Activated naive CD4-positive, alpha-beta T cell treated with anti-CD3 and anti-CD28 coated beads, Interleukin-2, amount 50 U/mL, for 24 hours (primary cell): ENCODE measurements around the gene RASGEF1C.
"Not testable (repeated sequence)": the region's sequence is repeated elsewhere in the genome, so short reads cannot be mapped to it uniquely, and the experiment has no call there.

ENCODE experiments used
- H3K27ac Mint-ChIP-seq: one replicate; pipeline ENCODE4 v1.8.0; 2021; ENCODE audit warnings: mild to moderate bottlenecking, mixed read lengths
- H3K27me3 Mint-ChIP-seq: one replicate; pipeline ENCODE4 v1.8.0; 2021; ENCODE audit warnings: mixed read lengths
- H3K36me3 Mint-ChIP-seq: one replicate; pipeline ENCODE4 v1.8.0; 2021; ENCODE audit warnings: mixed read lengths
- H3K4me1 Mint-ChIP-seq: one replicate; pipeline ENCODE4 v1.8.0; 2021; ENCODE audit warnings: mixed read lengths
- H3K4me3 Mint-ChIP-seq: one replicate; pipeline ENCODE4 v1.8.0; 2021; ENCODE audit warnings: mild to moderate bottlenecking, mixed read lengths
- H3K9me3 Mint-ChIP-seq: one replicate; pipeline ENCODE4 v1.8.0; 2021; ENCODE audit warnings: mixed read lengths

The RASGEF1C gene

GRCh38 chr5:180100621-180101450, 108.2 kb downstream of the RASGEF1C start:
- Mint-ChIP-seq H3K36me3 (no peaks in the 10 kb centered on the region), H3K4me1 (no peaks in the 10 kb centered on the region), H3K4me3 (no peak overlapping the region), H3K9me3 (no peaks in the 10 kb centered on the region), H3K27ac (no peak overlapping the region), H3K27me3 (peaks cover 1% of the 10 kb centered on the region)

GRCh38 chr5:180099733-180100611, 109.0 kb downstream of the RASGEF1C start:
- Mint-ChIP-seq H3K9me3 (no peaks in the 10 kb centered on the region), H3K27me3 (peaks cover 1% of the 10 kb centered on the region), H3K27ac (no peak overlapping the region), H3K4me1 (no peaks in the 10 kb centered on the region), H3K36me3 (no peaks in the 10 kb centered on the region), H3K4me3 (no peak overlapping the region)

DNA sequence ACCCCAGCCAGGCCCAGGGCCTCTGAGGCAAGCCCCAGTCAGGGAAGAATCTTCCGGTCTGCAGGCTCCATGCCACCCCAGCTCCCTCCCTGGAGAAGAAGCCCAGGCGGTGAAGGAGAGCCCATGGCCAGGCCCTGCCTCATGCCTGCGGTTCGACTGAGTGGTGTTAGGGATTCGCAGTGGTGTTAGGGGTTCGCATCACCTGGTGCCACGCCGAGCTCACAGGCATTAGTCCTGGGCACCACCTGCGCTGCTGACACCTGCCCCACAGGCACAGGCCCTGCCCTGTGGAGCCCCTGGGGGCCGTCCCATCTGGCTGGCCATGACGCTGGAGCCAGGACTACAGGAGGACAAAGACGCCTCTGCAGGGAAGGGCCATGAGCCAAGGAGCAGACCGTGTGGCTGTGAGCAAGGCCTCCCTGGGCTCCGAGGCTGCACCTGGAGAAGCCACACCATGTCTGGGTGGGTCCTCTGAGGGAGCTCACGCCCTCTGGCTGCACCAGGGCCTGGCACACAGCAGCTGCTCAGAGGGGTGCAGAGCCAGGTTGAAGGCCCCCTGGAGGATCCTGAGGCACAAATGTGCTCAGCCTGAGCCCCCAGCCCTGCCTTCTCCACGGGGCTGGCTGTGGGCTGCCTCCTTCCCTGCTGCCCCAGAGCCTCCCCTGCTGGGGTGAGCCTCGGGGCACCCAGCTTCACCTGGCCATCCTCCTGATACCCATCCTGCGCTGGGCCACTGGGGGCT, 109.8 kb downstream of the RASGEF1C start:
- Mint-ChIP-seq H3K4me3 (no peak overlapping the region), H3K9me3 (no peaks in the 10 kb centered on the region), H3K4me1 (no peaks in the 10 kb centered on the region), H3K27me3 (peaks cover 1% of the 10 kb centered on the region), H3K36me3 (no peaks in the 10 kb centered on the region), H3K27ac (no peak overlapping the region)

DNA sequence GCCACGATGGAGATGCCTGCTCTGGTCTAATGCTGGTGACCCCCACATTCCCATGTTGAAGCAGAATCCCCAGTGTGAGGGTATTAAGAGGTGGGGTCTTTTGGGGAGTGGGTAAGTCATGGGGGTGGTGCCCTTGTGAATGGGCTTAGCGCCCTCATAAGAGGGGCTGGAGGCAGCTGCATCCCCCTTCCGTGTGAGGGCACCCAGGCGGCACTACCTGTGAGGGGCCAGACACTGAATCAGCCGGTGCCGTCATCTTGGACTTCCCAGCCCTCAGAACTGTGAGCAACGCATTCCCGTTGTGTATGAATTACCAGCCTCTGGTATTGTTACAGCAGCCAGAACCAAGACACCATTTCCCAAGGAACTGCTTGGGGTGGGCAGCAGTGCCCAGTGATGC, 110.5 kb downstream of the RASGEF1C start:
- Mint-ChIP-seq H3K27ac (no peak overlapping the region), H3K4me3 (no peak overlapping the region), H3K9me3 (no peaks in the 10 kb centered on the region), H3K27me3 (peaks cover 1% of the 10 kb centered on the region), H3K4me1 (no peaks in the 10 kb centered on the region), H3K36me3 (no peaks in the 10 kb centered on the region)

GRCh38 chr5:180097926-180098325, 111.1 kb downstream of the RASGEF1C start:
- Mint-ChIP-seq H3K4me1 (no peaks in the 10 kb centered on the region), H3K36me3 (no peaks in the 10 kb centered on the region), H3K27ac (no peak overlapping the region), H3K9me3 (no peaks in the 10 kb centered on the region), H3K27me3 (peaks cover 1% of the 10 kb centered on the region), H3K4me3 (no peak overlapping the region)

DNA sequence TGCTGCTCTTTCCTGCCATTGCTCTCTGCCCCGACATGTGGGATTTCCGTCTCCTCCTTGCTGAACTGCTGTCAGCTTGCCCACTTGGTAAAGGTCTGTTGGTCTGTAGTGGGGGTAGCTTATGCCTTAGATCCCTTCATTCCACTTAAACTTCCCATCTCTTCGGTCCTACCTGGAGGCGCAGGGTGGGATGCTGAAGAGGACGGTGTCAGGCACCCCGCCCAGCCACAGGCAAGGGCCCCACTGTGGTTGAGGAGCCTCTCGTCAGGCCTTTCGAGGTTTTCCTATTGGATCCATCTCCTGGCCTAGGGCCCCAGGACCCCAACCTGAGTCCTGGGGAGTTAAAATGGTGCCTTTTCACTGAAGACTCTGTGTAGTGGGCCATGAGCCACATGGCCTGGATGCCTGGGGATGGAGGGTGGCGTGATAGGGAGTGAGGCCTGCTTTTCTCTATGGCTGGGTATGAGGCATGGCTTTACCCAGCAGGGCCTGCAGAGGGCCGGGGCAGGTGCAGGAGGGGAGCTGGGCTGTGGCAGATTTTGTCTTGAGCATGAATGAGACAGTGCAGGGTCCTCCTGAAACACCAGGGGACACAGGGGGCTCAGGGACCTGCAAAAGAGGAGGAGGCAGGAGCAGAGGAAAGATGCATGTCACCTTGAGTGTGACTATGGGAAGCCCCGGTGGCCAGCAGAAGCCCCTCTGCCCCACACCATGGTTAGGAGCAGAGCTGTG, 111.7 kb downstream of the RASGEF1C start:
- H3K36me3 Mint-ChIP-seq = no peaks in the 10 kb centered on the region
- H3K9me3 Mint-ChIP-seq = no peaks in the 10 kb centered on the region
- H3K4me1 Mint-ChIP-seq = no peaks in the 10 kb centered on the region
- H3K27me3 Mint-ChIP-seq = peaks cover 1% of the 10 kb centered on the region
- H3K4me3 Mint-ChIP-seq = no peak overlapping the region
- H3K27ac Mint-ChIP-seq = no peak overlapping the region

- Mint-ChIP-seq H3K9me3 (no peaks in the 10 kb centered on the region), H3K27me3 (peaks cover 1% of the 10 kb centered on the region), H3K4me3 (no peak overlapping the region), H3K36me3 (no peaks in the 10 kb centered on the region), H3K4me1 (peaks cover under 1% of the 10 kb centered on the region), H3K27ac (no peak overlapping the region)
These were observed 112.4 kb downstream of the RASGEF1C start for GRCh38 chr5:180096616-180097015.

DNA sequence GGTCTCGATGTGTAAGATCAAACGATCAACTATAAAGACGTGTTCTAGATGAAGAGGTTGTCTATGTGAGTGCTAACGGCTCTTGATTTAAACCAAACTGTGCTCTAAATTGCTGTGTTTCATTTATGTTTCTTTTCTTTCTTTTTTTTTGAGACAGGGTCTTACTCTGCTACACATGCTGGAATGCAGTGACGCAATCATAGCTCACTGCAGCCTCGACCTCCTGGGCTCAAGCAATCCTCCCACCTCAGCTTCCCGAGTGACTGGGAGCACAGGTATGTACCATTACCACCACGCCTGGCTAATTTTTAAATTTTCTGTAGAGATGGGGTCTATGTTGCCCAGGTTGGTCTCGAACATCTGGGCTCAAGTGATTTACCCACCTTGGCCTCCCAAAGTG, 113.5 kb downstream of the RASGEF1C start:
- H3K27me3 Mint-ChIP-seq = peaks cover 1% of the 10 kb centered on the region
- H3K27ac Mint-ChIP-seq = no peak overlapping the region
- H3K4me3 Mint-ChIP-seq = no peak overlapping the region
- no peaks in the 10 kb centered on the region for H3K9me3 Mint-ChIP-seq
- no peaks in the 10 kb centered on the region for H3K36me3 Mint-ChIP-seq
- peaks cover 8% of the 10 kb centered on the region for H3K4me1 Mint-ChIP-seq

DNA sequence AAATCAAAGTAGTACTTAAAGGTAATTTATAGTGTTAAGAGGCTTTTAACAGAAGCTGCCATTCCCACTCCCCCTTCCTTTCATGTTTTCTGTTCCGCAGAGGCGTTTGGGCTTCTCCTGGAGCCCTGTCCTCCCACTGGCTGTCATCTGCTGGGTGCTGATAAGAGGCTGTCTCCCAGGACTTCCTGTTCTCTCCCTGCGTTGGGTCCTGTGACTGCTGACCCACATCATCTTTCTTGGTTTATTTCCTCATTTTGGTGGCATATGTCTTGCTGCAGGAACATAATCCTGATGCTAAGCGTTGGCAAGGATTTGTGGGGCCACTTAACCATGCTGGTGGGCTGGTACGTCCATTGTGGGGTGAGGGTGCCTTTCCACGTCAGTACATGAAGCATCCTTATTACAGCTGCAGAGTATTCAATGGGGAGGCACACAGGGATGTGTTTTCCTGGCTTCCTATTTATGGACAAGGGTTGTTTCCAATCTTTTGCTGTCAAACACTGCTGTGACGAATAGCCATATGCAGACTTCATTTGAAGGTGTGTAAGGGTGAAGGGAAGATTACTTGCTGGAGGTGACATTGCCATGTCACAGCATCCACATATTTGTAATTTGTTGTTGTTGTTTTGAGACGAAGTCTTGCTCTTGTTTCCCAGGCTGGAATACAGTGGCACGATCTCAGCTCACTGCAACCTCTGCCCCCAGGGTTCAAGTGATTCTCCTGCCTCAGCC, 115.2 kb downstream of the RASGEF1C start:
- peaks cover 12% of the 10 kb centered on the region for H3K4me1 Mint-ChIP-seq
- H3K27me3 Mint-ChIP-seq = peaks cover 1% of the 10 kb centered on the region
- no peaks in the 10 kb centered on the region for H3K9me3 Mint-ChIP-seq
- no peak overlapping the region for H3K4me3 Mint-ChIP-seq
- H3K36me3 Mint-ChIP-seq = no peaks in the 10 kb centered on the region
- no peak overlapping the region for H3K27ac Mint-ChIP-seq

DNA sequence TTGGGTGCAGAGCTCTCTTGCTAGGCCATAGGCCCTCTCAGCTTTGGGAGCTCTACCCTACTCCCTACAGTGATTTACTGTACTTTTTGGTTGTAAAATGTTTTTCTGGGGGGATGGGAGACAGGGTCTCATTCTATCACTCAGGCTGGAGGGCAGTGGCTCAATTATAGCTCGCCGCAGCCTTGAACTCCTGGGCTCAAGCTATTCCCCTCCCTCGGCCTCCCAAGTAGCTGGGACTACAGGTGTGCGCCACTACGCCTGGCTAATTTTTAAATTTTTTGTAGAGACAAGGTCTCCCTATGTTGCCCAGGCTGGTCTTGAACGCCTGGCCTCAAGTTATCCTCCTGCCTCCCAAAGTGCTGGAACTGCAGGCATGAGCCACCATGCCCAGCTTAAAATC, 115.8 kb downstream of the RASGEF1C start:
- H3K36me3 Mint-ChIP-seq = no peaks in the 10 kb centered on the region
- peaks cover 1% of the 10 kb centered on the region for H3K27me3 Mint-ChIP-seq
- no peak overlapping the region for H3K4me3 Mint-ChIP-seq
- no peaks in the 10 kb centered on the region for H3K9me3 Mint-ChIP-seq
- H3K27ac Mint-ChIP-seq = peak overlapping the region; percentile 87
- peaks cover 14% of the 10 kb centered on the region for H3K4me1 Mint-ChIP-seq

DNA sequence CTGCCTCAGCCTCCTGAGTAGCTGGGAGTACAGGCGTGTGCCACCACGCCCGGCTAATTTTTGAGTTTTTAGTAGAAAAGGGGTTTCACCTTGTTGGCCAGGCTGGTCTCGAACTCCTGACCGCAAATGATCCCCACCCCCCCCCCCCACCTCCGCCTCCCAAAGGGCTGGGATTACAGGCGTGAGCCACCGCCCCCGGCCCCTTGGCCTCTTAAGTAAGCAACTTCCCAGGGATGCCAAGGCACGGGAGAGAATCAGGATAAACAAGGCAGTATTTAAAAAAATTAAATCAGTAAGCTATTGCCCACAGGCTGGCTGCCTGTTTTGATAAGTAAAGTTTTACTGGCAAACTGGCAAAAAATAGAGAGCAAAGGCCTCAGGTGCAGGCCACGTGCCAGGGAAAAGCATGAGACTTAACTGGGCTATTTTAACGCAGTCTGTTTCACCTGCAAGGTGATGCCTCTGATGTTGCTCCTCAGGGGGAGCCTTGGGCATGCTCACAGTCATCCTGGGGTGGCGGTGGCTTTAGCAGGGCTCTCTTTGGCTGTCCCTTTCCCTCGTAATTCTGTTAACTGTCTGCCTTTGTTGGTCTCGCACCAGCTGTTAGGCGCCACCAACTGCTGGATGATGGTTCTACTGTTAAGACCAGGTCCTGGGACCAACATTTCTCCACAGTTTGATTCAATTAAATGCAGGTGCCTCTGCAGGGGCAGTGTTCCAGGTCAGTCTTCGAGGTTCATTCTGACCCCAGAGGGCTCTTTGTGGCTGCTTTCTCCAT, 118.1 kb downstream of the RASGEF1C start:
- H3K27me3 Mint-ChIP-seq = no peaks in the 10 kb centered on the region
- peaks cover 29% of the 10 kb centered on the region for H3K4me1 Mint-ChIP-seq
- H3K9me3 Mint-ChIP-seq = no peaks in the 10 kb centered on the region
- H3K27ac Mint-ChIP-seq = peak overlapping the region; percentile 39
- no peaks in the 10 kb centered on the region for H3K36me3 Mint-ChIP-seq
- H3K4me3 Mint-ChIP-seq = peak overlapping the region; percentile 61

DNA sequence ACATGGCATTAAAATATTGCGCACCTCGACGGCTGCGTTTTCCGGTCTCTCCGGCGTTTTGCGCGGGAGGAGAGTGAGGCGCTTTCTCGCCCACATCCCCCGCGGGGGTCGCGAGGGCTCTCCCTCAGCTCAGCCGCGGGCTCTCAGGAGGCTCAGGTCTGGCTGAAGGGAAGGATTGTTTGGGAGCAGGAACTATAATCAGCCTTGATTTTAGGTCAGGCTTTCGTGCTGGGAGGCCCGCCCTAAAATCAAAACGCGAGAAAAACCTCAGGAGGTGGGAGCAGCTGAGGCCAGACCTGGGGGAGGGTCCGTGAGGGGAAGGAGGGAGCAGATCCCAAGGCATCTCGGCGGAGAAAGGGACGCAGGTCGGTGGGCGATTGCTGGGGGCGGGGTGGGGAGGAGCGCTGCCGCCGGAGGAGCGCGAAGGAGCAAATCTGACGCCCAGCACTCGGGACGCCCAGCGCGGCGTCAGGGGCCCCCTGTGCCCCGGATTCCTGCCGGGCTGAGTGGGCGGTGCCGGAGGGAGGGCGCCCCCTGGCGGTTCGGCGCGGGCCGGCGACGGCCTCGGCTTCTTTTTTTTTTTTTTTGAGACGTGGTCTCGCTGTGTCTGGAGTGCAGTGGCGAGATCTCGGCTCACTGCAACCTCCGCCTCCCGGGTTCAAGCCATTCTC, 118.8 kb downstream of the RASGEF1C start:
- Mint-ChIP-seq H3K36me3 (no peaks in the 10 kb centered on the region), H3K4me1 (peaks cover 35% of the 10 kb centered on the region), H3K27ac (no peak overlapping the region), H3K4me3 (peak overlapping the region; percentile 87), H3K27me3 (no peaks in the 10 kb centered on the region), H3K9me3 (no peaks in the 10 kb centered on the region)

DNA sequence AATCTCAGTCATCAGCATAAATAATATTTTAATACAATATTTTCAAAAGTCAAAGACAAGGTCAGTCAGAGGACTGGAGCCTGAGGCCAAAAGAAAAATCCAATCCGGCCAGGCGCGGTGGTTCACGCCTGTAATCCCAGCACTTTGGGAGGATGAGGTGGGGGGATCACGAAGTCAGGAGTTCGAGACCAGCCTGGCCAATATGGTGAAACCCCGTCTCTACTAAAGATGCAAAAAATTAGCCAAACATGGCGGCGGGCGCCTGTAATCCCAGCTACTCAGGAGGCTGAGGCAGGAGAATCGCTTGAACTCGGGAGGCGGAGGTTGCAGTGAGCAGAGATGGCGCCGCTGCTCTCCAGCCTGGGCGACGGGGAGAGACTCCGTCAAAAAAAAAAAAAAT, 119.4 kb downstream of the RASGEF1C start:
- H3K27me3 Mint-ChIP-seq, H3K9me3 Mint-ChIP-seq, H3K36me3 Mint-ChIP-seq, H3K27ac Mint-ChIP-seq: not testable (repeated sequence)
- Mint-ChIP-seq H3K4me1 (peaks cover 35% of the 10 kb centered on the region), H3K4me3 (peak overlapping the region; percentile 87)
